NCI-H1694 (cell line): ENCODE data around the gene ZNF821.
"Not testable (repeated sequence)": the region's sequence is repeated elsewhere in the genome, so short reads cannot be mapped to it uniquely, and the experiment has no call there.

Experiments used
- DNase-seq: peaks from one replicate; lab custom pipeline; 2025; lab: John Stamatoyannopoulos, UW

ZNF821 gene

DNA sequence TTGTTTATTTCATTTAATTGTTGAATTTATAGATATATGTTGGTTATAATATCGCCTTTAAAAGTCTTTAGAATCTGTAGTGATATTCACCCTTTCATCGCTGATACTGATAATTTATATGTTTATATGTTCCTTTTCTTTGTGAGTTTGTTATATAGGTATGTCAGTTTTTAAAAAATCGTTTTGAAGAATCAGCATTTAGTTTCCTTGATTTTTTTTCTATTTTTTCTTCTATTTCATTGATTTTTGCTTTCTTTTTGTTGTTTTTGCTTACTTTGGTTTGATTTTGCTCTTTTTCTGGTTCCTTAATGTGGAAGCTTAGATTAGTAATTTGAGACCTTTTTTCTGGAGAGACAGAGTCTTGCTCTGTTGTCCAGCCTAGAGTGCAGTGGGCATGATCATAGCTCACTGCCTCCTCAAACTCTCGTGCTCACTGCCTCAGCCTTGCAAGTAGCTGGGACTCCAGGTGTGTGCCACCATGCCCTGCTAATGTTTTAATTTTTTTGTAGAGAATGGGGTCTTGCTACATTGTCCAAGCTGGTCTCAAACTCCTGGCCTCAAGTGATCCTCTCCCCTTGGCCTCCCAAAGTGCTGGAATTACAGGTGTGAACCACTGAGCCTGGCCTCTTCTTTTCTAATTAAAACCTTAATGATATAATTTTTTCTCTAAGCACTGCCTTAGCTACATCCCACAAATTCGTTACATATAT, 18.8 kb upstream of the ZNF821 start:
- DNase-seq: no peak

DNA sequence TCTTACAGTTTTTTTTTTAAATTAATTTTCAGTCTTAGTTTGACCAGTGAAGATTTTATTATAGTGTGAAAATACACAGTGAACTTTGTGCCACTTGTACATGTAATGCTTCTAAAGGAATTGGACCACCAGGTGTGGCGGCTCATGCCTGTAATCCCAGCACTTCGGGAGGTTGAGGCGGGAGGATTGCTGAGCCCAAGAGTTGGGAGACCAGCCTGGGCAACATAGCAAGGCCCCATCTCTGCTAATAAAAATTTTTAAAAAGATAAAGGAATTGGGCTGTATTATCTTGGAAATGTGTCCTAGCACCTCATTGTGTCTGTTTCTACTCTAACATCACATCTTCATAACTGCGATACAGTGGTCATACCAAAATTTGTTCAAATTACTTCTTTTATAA, 15.2 kb upstream of the ZNF821 start:
- DNase-seq: no peak

- no peak for DNase-seq
Measured at GRCh38 chr16:71896764-71897368, 12.9 kb upstream of the ZNF821 start.

GRCh38 chr16:71895679-71896365, 11.8 kb upstream of the ZNF821 start:
- no peak for DNase-seq

DNA sequence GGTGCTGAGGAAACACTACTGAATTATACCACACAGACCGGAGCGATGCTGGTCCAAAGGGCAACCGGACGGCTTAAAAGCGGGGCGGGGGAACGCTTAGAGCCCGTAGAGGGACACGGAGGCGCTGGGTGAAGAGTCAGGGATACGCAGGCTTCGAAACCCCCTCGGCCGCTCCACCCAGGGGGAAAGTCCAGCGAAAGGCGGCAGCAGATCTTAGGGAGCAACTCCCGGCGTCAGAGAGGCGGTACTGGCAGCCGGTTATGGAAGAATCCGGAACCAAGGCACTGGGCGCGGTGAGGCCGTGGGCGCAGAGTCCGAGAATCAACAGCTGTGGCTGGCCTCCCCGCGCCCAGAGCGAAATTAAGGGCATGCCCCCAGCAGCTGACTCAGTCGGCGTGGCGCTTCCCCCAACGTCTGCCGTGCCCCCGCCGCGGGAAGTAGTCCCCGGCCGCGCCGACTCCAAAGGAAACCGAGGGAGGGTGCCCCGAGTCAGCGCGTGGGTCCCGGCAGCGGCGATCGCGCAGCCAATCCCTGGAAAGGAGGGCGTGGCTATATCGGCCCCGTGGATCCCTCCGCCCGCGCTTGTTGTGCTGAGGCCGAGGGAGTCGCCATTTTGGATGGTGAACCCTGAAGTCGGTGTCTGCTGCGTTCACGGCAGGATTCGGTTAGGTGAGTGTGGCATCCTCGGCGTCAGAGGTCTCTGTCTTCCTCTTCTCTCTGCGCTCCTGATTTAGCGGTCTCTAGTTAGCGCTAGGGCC, 11.1 kb upstream of the ZNF821 start, which contains the start of gene IST1:
TSS of gene IST1 (plus strand) at position 611 of the 758 bp plus-strand sequence. CDS start 20,110 bp downstream, outside the sequence.
- DNase-seq: peak; percentile 86

DNA sequence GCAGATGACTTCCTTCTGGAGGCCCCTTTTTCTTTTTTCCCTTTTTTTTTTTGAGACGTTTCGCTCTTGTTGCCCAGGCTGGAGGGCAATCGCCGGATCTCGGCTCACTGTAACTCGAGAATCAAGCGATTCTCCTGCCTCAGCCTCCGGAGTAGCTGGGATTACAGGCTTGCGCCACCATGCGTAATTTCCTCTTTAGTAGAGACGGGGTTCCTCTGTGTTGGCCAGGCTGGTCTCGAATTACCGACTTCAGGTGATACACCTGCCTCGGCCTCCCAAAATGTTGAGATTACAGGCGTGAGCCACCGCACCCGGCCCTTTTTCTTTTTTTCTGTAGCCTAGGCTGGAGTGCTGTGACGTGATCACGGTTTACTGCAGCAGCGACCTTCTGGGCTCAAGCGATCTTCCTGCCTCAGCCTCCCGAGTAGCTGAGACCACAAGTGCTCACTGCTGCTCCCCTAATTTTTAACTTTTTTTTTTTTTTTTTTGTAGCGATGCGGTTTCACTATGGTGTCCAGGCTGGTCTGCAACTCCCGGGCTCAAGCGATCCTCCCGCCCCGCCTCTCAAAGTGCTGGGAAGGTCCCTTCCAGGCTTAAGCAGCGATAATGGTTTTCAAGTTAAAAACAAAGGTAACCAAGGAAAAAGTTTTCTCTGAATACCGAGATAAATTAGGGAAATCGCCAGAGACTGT, 10.4 kb upstream of the ZNF821 start:
- no peak for DNase-seq

DNA sequence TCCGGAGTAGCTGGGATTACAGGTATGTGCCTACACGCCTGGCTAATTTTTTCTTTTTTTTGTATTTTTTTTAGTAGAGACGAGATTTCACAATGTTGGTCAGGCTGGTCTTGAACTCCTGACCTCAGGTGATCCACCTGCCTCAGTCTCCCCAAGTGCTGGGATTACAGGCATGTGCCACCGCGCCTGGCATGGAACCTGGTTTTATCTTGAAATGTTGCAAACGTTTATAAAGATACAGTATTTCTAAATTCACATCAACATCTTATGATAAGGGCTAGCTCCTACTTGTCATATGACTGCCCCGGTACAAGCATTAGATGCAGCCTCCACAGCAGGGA, 9.9 kb upstream of the ZNF821 start:
- DNase-seq: no peak

- DNase-seq: no peak
Measured at GRCh38 chr16:71889147-71889546, 5.2 kb upstream of the ZNF821 start.

DNA sequence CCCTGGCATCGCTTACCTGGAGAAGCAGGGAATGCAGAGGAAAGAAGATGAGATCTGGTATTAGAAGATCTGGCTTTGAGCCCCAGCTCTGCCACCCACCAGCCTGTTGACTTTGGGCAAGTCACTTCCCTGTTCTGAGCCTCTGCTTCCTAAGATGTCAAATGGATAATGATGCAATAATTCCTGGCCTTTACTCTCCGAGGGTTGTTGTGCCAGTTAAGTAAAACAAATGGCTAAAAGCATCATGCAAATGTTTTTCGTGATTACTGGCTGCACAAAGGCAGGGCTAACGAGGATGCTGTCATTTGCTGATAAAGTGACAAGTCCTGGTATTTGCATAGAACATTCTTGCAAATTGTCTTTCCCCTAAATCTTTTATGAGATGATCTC, 1.3 kb upstream of the ZNF821 start:
- no peak for DNase-seq

GRCh38 chr16:71883168-71883848, 674 bp downstream of the ZNF821 start:
- DNase-seq: no peak

GRCh38 chr16:71882505-71883167, 1.3 kb downstream of the ZNF821 start:
- DNase-seq: peak; percentile 67

DNA sequence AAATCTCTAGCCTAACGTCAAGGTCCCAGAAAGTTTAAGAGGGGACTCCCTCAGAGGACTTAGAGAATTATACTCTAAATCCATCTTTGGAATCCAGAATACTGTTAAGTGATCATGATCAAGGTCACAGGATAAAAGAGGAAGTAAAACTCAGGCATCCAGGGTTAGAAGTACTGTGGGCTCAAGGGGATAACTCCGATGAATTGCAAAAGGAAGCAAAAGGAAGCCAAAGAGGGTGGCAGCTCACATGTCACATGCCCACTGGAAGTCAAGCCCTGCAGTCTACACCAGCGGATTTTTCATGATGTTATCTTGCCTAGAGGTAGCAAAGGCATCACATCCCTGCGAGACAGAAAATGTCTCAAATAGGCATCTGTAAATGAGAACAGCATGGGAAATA, 3.8 kb downstream of the ZNF821 start:
- DNase-seq: no peak

- no peak for DNase-seq
Measured at GRCh38 chr16:71878911-71879310, 5.1 kb downstream of the ZNF821 start.

DNA sequence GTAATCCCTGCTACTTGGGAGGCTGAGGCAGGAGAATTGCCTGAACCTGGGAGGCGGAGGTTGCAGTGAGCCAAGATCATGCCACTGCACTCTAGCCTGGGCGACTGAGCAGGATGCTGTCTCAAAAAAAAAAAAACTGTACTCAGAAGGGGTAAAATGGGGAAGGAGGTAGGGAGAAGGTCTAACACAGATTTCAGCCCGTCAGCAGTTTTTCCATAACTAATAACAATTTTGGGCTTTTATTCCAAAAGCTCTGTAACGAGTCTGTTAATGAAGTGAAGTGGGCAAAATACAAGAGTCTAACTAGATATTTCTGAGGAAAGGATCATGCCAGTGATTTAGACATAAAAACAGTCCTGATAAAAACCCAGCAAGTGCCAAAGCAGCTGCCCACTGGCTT, 10.8 kb downstream of the ZNF821 start:
- no peak for DNase-seq

GRCh38 chr16:71870818-71871217, 13.2 kb downstream of the ZNF821 start:
- no peak for DNase-seq

GRCh38 chr16:71869089-71869488, 14.9 kb downstream of the ZNF821 start:
- DNase-seq: no peak

- no peak for DNase-seq
Measured at GRCh38 chr16:71867939-71868338, 16.0 kb downstream of the ZNF821 start.

DNA sequence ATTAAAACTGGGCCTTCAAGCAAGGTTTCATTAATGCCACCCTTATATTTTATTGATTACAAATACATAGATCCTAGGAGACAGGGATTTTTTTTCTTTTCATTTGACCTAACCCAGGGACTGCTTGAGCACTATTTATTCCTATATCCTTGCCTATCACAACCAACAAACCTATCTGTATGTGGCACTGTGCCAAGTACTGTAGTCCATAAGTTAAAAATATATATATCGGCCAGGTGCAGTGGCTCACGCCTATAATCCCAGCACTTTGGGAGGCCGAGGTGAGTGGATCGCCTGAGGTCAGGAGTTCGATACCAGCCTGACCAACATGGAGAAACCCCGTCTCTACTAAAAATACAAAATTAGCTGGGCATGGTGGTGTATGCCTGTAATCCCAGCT, 16.8 kb downstream of the ZNF821 start:
- not testable (repeated sequence) for DNase-seq

- DNase-seq: no peak
Measured at GRCh38 chr16:71865173-71865863, 18.7 kb downstream of the ZNF821 start.

DNA sequence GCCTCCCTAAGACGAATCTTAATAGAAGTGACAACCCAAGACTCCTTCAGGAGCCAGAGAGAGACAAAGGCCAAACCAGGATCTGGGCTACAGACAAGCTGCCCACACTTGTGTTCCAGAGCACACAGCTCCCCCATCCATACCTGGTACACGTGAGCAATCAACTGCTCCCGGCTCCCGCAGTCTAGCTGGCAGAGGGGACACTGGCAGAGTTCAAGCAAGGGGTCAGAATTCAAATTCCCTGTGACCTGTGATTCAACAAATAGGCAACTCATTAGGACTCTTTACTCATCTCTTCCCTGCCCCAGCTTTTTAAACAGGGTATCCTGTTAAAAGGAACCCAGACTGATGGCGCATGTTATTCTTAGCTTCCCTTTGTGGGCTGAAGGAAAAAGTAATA, 20.0 kb downstream of the ZNF821 start:
- no peak for DNase-seq
